PC-3 (cell line): ENCODE results near the gene BTBD17. TPM values are rescaled to one million over a fixed set of nuclear protein-coding genes. Genes with fewer than 3 reads are reported as not detected.

ENCODE experiments used
- ATAC-seq: fragments of 200-7000 bp; cut with Tn5 transposase; 2 replicates; pipeline ENCODE4 v1.9.1; 2020; ENCODE audit warnings: mild to moderate bottlenecking, moderate library complexity
- BruUV-seq: library from RNA; stranded (reverse); fragments of 400-500 nt; replicated peaks from 2 replicates; lab custom pipeline; 2021; lab: Mats Ljungman, UMichigan
- CTCF ChIA-PET: fragments of 300-600 bp; sonication (Branson Sonifier 250); formaldehyde crosslinking; loops from one replicate; lab custom pipeline; 2022; ENCODE audit warnings: antibody characterized with exemption; lab: Charles Lee
- POLR2A ChIA-PET: fragments of 300-600 bp; sonication (Branson Sonifier 250); formaldehyde crosslinking; loops from one replicate; lab custom pipeline; 2022; ENCODE audit warnings: antibody characterized with exemption; ENCODE audit not compliant: unreplicated experiment; lab: Charles Lee
- DNase-seq: peaks from one replicate; pipeline ENCODE4 v3.0.0-alpha.2; 2015
- H2AFZ ChIP-seq: fragments of 300-600 bp; sonication (generic); 2 replicates; pipeline ENCODE4 v1.6.0; 2016; ENCODE audit warnings: antibody characterized with exemption, low read length
- H3F3A ChIP-seq: fragments of 300-600 bp; sonication (generic); one replicate; pipeline ENCODE4 v1.6.0; 2017; ENCODE audit warnings: antibody characterized with exemption, low read length, control low read depth, mild to moderate bottlenecking; ENCODE audit not compliant: unreplicated experiment
- H3K27ac ChIP-seq: fragments of 300-600 bp; sonication (generic); 2 replicates; pipeline ENCODE4 v1.5.1; 2016; ENCODE audit warnings: mild to moderate bottlenecking, low read length
- H3K27me3 ChIP-seq: fragments of 300-600 bp; sonication (generic); 2 replicates; pipeline ENCODE4 v1.6.1; 2016; ENCODE audit warnings: low read length, mixed read lengths
- H3K36me3 ChIP-seq: fragments of 300-600 bp; sonication (generic); 2 replicates; pipeline ENCODE4 v1.6.1; 2016; ENCODE audit warnings: low read depth, mixed run types, low read length, mixed read lengths
- H3K4me1 ChIP-seq: fragments of 300-600 bp; sonication (generic); 2 replicates; pipeline ENCODE4 v1.5.1; 2016; ENCODE audit warnings: low read length; ENCODE audit not compliant: insufficient read depth
- H3K4me2 ChIP-seq: fragments of 300-600 bp; sonication (generic); 2 replicates; pipeline ENCODE4 v1.6.0; 2016; ENCODE audit warnings: low read length
- H3K4me3 ChIP-seq: fragments of 300-600 bp; sonication (generic); 2 replicates; pipeline ENCODE4 v1.5.1; 2016; ENCODE audit warnings: mild to moderate bottlenecking, low read length, mixed read lengths
- H3K79me2 ChIP-seq: fragments of 300-600 bp; sonication (generic); 2 replicates; pipeline ENCODE4 v1.6.1; 2017; ENCODE audit warnings: low read length, mixed read lengths
- H3K9ac ChIP-seq: fragments of 300-600 bp; sonication (generic); 2 replicates; pipeline ENCODE4 v1.6.0; 2016; ENCODE audit warnings: mild to moderate bottlenecking, low read length
- H3K9me2 ChIP-seq: fragments of 300-600 bp; sonication (generic); replicated peaks from 2 replicates; pipeline ENCODE4 v1.6.1; 2016; ENCODE audit warnings: mixed run types, low read length, mixed read lengths
- H3K9me3 ChIP-seq: fragments of 300-600 bp; sonication (generic); 2 replicates; pipeline ENCODE4 v1.6.1; 2016; ENCODE audit warnings: low read length, mixed read lengths
- H4K20me1 ChIP-seq: fragments of 300-600 bp; sonication (generic); 2 replicates; pipeline ENCODE4 v1.6.1; 2016; ENCODE audit warnings: low read length, mixed read lengths
- EZH2 ChIP-seq: fragments of 300-600 bp; sonication (generic); IDR thresholded peaks from one replicate; pipeline ENCODE4 v1.6.1; 2017; ENCODE audit warnings: antibody characterized with exemption, mild to moderate bottlenecking, low read length; ENCODE audit not compliant: unreplicated experiment
- EZH2phosphoT487 ChIP-seq: fragments of 300-600 bp; sonication (generic); IDR thresholded peaks from 2 replicates; pipeline ENCODE4 v1.6.1; 2018; ENCODE audit warnings: mild to moderate bottlenecking, antibody characterized with exemption, low read length, borderline replicate concordance
- intact Hi-C: fragments of 100-400 bp; cut with micrococcal nuclease; formaldehyde crosslinking; loops from 2 replicates; pipeline ENCODE4 v1.9.0; 2023
- total RNA-seq: library from RNA; depleted of rRNA; stranded (reverse); fragments of >200 nt; gene quantifications from 2 replicates; pipeline ENCODE4 v1.2.3, GENCODE V29; 2014
- TF ChIP-seq, protein P1 (sequence below): fragments of 300-600 bp; sonication (generic); conservative IDR thresholded peaks from 2 replicates; pipeline ENCODE4 v1.5.1; 2017; ENCODE audit warnings: antibody characterized with exemption, low read depth, mild to moderate bottlenecking, low read length

BTBD17 gene
- total RNA-seq, 1 experiment from 2014 or later = not detected

DNA sequence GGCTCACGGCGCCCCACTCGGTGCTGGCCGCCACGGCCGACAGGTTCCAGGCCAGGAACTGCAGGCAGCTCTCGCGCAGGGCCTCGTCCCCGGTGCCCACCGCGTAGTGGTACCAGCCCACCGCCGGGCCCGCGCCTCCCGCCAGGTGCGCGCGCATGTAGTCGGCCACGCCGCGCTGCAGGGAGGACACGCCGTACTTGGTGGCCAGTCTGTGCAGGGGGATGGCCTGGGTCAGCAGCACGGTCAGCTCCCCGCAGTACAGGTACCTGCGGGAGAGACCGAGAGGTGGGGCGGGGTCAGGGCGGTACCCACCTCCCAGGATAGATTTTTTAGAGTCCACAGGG lies 4.2 kb downstream of the BTBD17 start:
- Histone ChIP-seq H4K20me1 (no peaks in the 10 kb centered on the region), H3K79me2 (no peaks in the 10 kb centered on the region), H3F3A (no peaks in the 10 kb centered on the region), H3K4me2 (peak overlapping the region; percentile 71), H3K36me3 (no peaks in the 10 kb centered on the region), H3K27ac (no peak overlapping the region), H3K9me2 (no peaks in the 10 kb centered on the region), H3K4me3 (peak overlapping the region; percentile 37; the same call in 1 of the 2 replicates), H2AFZ (peak overlapping the region; percentile 41; the same call in 1 of the 2 replicates), H3K27me3 (peaks cover 87% of the 10 kb centered on the region), H3K9ac (no peak overlapping the region), H3K4me1 (no peaks in the 10 kb centered on the region), H3K9me3 (no peaks in the 10 kb centered on the region)
- no TSS peak for BruUV-seq
- CTCF ChIA-PET = interaction anchor here (0.6 kb wide), 1 partner anchor 158 kb away, joined by 3 read pairs; no protein-coding TSS in a partner anchor
- intact Hi-C loops = no loop called here
- DNase-seq (no peak), ATAC-seq (no peak)
- TF ChIP-seq, protein P1, sequence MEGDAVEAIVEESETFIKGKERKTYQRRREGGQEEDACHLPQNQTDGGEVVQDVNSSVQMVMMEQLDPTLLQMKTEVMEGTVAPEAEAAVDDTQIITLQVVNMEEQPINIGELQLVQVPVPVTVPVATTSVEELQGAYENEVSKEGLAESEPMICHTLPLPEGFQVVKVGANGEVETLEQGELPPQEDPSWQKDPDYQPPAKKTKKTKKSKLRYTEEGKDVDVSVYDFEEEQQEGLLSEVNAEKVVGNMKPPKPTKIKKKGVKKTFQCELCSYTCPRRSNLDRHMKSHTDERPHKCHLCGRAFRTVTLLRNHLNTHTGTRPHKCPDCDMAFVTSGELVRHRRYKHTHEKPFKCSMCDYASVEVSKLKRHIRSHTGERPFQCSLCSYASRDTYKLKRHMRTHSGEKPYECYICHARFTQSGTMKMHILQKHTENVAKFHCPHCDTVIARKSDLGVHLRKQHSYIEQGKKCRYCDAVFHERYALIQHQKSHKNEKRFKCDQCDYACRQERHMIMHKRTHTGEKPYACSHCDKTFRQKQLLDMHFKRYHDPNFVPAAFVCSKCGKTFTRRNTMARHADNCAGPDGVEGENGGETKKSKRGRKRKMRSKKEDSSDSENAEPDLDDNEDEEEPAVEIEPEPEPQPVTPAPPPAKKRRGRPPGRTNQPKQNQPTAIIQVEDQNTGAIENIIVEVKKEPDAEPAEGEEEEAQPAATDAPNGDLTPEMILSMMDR = no peak
- no peak for TF ChIP-seq EZH2phosphoT487
- TF ChIP-seq EZH2 = no peak
- POLR2A ChIA-PET = interaction anchor here (0.6 kb wide), 1 partner anchor 140 kb away, joined by 6 read pairs; no protein-coding TSS in a partner anchor

DNA sequence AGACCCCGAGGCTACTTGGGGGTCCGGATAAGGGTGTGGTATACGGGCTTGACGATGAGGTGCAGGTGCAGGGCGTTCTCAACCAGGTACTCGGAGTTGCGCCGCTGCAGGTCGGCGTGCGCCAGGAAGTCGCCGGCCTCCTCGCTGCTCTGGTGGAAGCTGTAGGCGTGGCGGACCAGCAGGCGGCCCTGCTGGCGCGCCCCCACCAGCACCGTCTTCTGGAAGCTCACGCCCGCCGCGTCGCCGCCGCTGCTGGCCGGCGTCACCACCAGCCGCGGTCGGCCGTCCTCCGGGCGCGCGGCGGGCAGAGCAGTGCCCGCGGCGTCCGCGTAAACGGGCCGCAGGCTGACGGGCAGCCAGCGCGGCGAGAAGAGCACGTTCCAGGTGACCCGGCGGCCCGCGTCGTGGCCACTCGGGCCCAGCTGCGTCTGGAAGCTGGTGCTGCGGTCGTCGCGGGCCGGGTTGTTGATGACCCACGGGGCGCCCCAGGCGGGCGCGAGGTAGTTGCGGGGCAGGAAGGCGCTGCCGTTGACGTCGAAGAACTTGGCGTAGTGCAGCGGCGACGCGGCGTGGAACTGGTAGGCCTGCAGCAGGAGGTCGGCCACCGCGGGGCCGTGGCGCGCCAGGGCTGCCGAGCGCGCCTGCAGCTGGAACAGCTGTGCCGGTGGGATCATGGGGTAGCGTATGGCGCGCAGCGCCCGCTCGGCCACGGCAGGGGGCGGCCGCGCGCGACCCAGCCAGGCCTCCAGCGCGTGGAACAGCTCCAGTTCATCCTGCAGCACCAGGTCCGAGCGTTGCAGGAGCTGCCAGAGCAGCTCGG lies 4.8 kb downstream of the BTBD17 start:
- TF ChIP-seq EZH2 (peak; percentile 36), EZH2phosphoT487 (peak; percentile 57; the same call in 1 of the 2 replicates)
- TF ChIP-seq, protein P1 = no peak
- CTCF ChIA-PET = interaction anchor here (0.6 kb wide), 1 partner anchor 157 kb away, joined by 3 read pairs; no protein-coding TSS in a partner anchor

GRCh38 chr17:74355065-74355464 lies 6.6 kb downstream of the BTBD17 start:
- Histone ChIP-seq H3K9me2 (no peaks in the 10 kb centered on the region), H3F3A (no peaks in the 10 kb centered on the region), H3K9ac (no peak overlapping the region), H3K27ac (no peak overlapping the region), H3K79me2 (no peaks in the 10 kb centered on the region), H3K27me3 (peaks cover 92% of the 10 kb centered on the region), H3K4me3 (no peak overlapping the region), H3K4me2 (no peak overlapping the region), H3K9me3 (no peaks in the 10 kb centered on the region), H3K4me1 (no peaks in the 10 kb centered on the region), H3K36me3 (no peaks in the 10 kb centered on the region), H4K20me1 (no peaks in the 10 kb centered on the region), H2AFZ (no peak overlapping the region)
- CTCF ChIA-PET = no interaction called here
- intact Hi-C loops = no loop called here
- BruUV-seq = no TSS peak
- no peak for ATAC-seq
- POLR2A ChIA-PET = no interaction called here
- no peak for TF ChIP-seq EZH2
- TF ChIP-seq EZH2phosphoT487 = no peak
- TF ChIP-seq, protein P1 = no peak
- DNase-seq = no peak

More for the DNA sequence above, 4.8 kb downstream of the BTBD17 start:
- H4K20me1 ChIP-seq = no peaks in the 10 kb centered on the region
- no peaks in the 10 kb centered on the region for H3K9me2 ChIP-seq
- intact Hi-C loops = no loop called here
- BruUV-seq = no TSS peak
- peak overlapping the region; percentile 37; the same call in 1 of the 2 replicates for H3K4me3 ChIP-seq
- H2AFZ ChIP-seq = peak overlapping the region; percentile 41
- DNase-seq (peak; percentile 29), ATAC-seq (peak; percentile 15; the same call in 1 of the 2 replicates)
- H3K9ac ChIP-seq = no peak overlapping the region
- no peaks in the 10 kb centered on the region for H3K4me1 ChIP-seq
- peaks cover 87% of the 10 kb centered on the region for H3K27me3 ChIP-seq
- no peaks in the 10 kb centered on the region for H3K9me3 ChIP-seq
- H3K27ac ChIP-seq = no peak overlapping the region
- POLR2A ChIA-PET = no interaction called here
- H3F3A ChIP-seq = no peaks in the 10 kb centered on the region
- no peaks in the 10 kb centered on the region for H3K79me2 ChIP-seq
- H3K36me3 ChIP-seq = no peaks in the 10 kb centered on the region
- H3K4me2 ChIP-seq = peak overlapping the region; percentile 71
